Prostate gland (tissue), 2 donors: Measurements from ENCODE around the gene SPTBN1.

Experiments used
- CTCF ChIP-seq, 4 experiments: fragments of 200-600 bp in 2 of 4; fragments of 450-650 bp in 2 of 4; sonication (generic) in 2 of 4; IDR thresholded peaks; 1 replicate in 3 of 4; 2 replicates in 1 of 4; pipeline ENCODE4 v1.5.1; 2016 to 2019; ENCODE audit warnings: antibody characterized with exemption in 4 of 4, mild to moderate bottlenecking in 2 of 4, moderate library complexity in 2 of 4
- POLR2A ChIP-seq: fragments of 450-650 bp; IDR thresholded peaks from one replicate; pipeline ENCODE4 v1.6.1; 2016; ENCODE audit warnings: antibody characterized with exemption, mild to moderate bottlenecking
- POLR2AphosphoS5 ChIP-seq: sonication (generic); formaldehyde crosslinking; IDR thresholded peaks from one replicate; pipeline ENCODE4 v1.6.1; 2017; ENCODE audit warnings: antibody characterized with exemption

GRCh38 chr2:54613386-54613785 is 157.3 kb downstream of the SPTBN1 start:
- TF ChIP-seq CTCF (IDR thresholded peaks at IDR 0.05) (no peak), POLR2A (no peak), POLR2AphosphoS5 (no peak)
